Measurements from ENCODE around the gene NUP107.

The NUP107 gene

DNA sequence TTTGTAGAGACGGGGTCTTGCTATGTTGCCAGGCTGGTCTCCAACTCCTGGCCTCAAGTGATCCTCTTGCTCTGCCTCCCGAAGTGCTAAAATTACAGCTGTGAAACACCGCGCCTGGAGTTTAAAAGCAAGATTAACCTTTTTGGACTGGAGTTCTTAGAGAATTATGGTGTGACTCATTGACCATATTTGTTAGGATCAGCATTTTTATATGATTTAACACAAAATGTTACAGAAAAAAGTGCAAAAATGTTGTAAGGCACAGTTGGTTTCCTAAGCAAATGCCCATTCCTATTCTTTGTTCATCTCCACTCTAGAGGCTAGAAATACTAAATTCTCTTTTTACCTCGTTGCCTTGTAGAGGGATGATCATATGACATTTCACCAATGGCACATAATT is 86.8 kb downstream of the NUP107 start:
- H3K36me3 ChIP-seq (ENCODE audit: insufficient read depth, low read length): no peaks in the 10 kb centered on the region
- no peaks in the 10 kb centered on the region for H3K9me3 ChIP-seq (ENCODE audit: control insufficient read depth, insufficient read depth, low read length)
- H3K4me1 ChIP-seq (ENCODE audit: insufficient read depth, low read length): no peaks in the 10 kb centered on the region
- no peak overlapping the region for H3K9ac ChIP-seq (ENCODE audit: low read depth, low read length)

DNA sequence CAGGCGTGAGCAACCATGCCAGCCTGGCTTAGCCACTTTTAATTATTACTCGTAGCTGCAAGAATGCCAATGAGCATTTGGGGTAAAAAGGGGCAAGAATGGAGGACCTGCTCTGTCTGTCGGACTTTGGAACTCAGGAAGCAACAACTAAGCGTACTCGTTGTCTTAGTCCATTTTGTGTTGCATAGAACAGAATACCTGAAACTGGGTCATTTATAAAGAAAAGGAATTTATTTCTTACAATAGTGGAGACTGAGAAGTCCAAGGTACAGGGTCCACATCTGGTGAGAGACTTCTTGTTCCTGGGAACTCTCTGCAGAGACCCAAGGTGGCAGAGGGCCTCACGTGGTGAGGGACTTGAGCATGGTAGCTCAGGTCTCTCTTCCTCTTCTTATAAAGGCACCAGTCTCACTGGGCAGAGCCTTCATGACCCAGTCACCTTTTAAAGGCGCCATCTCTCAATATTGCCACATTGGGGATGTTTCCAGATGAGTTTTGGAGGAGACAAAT is 88.4 kb downstream of the NUP107 start:
- no peaks in the 10 kb centered on the region for H3K4me1 ChIP-seq (ENCODE audit: insufficient read depth, low read length)
- H3K9me3 ChIP-seq (ENCODE audit: control insufficient read depth, insufficient read depth, low read length): no peaks in the 10 kb centered on the region
- no peak overlapping the region for H3K9ac ChIP-seq (ENCODE audit: low read depth, low read length)
- no peaks in the 10 kb centered on the region for H3K36me3 ChIP-seq (ENCODE audit: insufficient read depth, low read length)

DNA sequence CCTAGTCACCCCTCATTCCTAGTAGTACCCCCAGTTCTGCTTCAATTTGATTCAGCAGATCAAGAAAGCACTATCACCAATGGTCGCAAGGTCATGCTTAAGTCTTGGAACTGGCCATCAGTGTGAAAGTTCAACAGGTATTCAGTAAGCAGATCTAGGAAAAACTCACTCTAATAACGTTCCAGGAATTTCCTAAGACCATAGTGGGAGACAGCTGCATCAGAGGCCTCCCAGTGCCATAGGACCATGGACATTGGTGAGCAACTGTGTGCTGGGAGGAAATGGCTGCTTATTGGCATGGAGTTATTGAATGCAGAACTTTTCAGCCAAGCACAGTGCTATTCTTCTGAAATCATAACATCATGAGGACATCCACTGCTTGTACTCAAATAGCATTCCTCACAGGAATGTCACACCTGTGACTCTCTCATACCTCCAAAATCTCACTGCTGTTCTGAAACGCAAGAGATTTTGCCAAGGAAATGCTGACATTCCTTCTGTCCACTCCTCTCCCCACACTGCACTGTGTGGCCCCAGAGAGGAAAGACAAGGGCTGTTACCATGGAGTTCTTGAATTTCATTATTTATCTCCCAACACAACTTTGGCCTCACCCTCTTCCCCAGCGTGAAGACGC is 90.3 kb downstream of the NUP107 start:
- no peaks in the 10 kb centered on the region for H3K4me1 ChIP-seq (ENCODE audit: insufficient read depth, low read length)
- H3K36me3 ChIP-seq (ENCODE audit: insufficient read depth, low read length): no peaks in the 10 kb centered on the region
- no peak overlapping the region for H3K9ac ChIP-seq (ENCODE audit: low read depth, low read length)
- no peaks in the 10 kb centered on the region for H3K9me3 ChIP-seq (ENCODE audit: control insufficient read depth, insufficient read depth, low read length)

DNA sequence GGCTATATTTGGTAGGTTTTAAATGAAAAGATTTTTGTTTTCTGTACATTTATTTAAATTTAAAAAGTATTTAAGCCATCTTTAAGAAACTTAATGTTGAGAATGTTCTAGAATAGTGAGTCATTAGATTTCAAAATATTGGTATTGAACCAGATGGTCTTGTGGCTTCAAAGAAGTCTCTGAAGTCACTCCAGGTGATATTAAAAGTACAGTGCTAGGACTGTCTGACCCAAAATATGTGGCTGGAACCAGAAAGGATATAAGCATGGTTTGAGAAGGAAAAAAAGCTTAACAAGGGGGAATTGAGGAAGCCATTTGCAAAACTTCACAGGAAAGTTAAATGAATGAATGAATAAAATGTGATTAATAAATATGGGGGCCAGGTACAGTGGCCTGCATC is 92.5 kb downstream of the NUP107 start:
- Histone ChIP-seq H3K4me1 (ENCODE audit: insufficient read depth, low read length) (no peaks in the 10 kb centered on the region), H3K9ac (ENCODE audit: low read depth, low read length) (no peak overlapping the region), H3K36me3 (ENCODE audit: insufficient read depth, low read length) (no peaks in the 10 kb centered on the region)

DNA sequence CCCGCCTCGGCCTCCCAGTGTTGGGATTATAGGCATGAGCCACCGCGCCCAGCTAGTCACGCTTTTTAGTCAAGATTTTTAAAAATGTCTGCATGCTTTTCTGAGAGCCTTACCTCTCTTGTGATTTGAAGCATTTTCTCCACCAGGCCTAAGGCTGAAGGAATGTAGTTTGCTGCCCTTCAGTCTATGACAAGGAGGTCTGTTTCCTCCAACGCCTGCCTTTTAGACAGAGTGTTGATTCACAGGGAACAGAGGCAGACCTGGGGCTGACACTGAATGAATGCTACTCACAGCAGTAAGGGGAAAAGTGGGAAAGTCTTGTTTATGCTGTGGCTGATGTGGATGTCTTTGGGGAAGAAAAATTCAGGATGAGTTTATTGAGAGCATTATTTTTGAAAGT is 94.0 kb downstream of the NUP107 start:
- no peaks in the 10 kb centered on the region for H3K4me1 ChIP-seq (ENCODE audit: insufficient read depth, low read length)
- H3K9me3 ChIP-seq (ENCODE audit: control insufficient read depth, insufficient read depth, low read length): no peaks in the 10 kb centered on the region
- H3K9ac ChIP-seq (ENCODE audit: low read depth, low read length): no peak overlapping the region
- H3K36me3 ChIP-seq (ENCODE audit: insufficient read depth, low read length): no peaks in the 10 kb centered on the region

More for the DNA sequence above, 92.5 kb downstream of the NUP107 start:
- no peaks in the 10 kb centered on the region for H3K9me3 ChIP-seq (ENCODE audit: control insufficient read depth, insufficient read depth, low read length)

DNA sequence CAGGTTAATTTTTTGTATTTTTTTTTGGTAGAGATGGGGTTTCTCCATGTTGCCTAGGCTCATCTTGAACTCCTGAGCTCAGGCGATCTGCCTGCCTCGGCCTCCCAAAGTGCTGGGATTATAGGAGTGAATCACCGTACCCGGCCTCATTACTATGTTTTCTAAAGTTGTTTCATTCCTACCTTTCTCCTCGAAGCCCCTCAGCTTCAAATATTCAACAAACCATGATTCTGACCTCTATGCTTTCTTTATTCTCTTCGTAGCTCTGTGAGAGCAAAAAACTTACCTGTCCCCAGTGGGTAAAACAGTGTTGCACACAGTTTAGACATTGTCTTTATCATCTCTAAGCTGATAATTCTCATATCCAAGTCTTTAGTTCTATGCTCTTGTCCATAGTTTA is 95.0 kb downstream of the NUP107 start:
- Histone ChIP-seq H3K9ac (ENCODE audit: low read depth, low read length) (no peak overlapping the region), H3K4me1 (ENCODE audit: insufficient read depth, low read length) (no peaks in the 10 kb centered on the region), H3K36me3 (ENCODE audit: insufficient read depth, low read length) (no peaks in the 10 kb centered on the region), H3K9me3 (ENCODE audit: control insufficient read depth, insufficient read depth, low read length) (no peaks in the 10 kb centered on the region)

DNA sequence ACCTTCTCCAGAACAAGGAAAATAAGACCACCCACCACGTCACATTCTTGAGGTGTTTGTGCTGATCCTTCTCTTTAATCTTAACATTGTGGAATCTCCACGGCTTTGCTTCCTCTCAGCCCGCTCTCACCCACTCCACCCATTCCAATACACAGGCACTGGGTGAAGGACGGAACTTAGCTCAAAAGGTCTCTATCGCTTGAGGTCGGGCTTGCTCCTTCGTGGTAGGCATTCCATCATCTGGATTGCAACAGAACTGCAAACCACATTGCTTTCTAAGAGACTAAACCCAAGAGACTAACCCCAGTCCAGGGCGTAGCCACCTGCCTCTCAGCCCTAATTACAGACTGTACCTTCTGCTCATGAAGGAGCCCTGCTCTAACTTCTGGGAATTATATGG is 97.2 kb downstream of the NUP107 start:
- Histone ChIP-seq H3K9me3 (ENCODE audit: control insufficient read depth, insufficient read depth, low read length) (no peaks in the 10 kb centered on the region), H3K4me1 (ENCODE audit: insufficient read depth, low read length) (peaks cover 5% of the 10 kb centered on the region), H3K9ac (ENCODE audit: low read depth, low read length) (no peak overlapping the region), H3K36me3 (ENCODE audit: insufficient read depth, low read length) (no peaks in the 10 kb centered on the region)

DNA sequence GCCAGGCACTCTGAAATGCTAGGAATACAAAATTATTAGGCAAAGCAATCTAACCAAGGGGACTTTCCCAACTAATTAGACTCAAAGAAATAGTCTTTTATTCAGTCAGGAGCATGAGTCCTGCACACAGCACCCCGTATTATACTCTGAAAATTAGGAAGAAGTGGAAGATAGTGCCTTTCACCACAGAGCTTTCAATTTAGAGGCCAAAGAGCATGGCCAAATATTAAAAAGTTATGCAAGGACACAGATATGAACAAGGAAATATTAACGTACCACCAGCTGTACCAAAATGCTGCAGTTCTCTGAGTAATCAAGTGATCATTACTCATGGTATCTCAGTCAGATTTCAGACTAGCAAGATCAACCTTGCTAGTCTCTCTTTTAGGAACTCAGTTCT is 98.6 kb downstream of the NUP107 start:
- no peaks in the 10 kb centered on the region for H3K9me3 ChIP-seq (ENCODE audit: control insufficient read depth, insufficient read depth, low read length)
- H3K36me3 ChIP-seq (ENCODE audit: insufficient read depth, low read length): no peaks in the 10 kb centered on the region
- H3K4me1 ChIP-seq (ENCODE audit: insufficient read depth, low read length): peaks cover 5% of the 10 kb centered on the region
- H3K9ac ChIP-seq (ENCODE audit: low read depth, low read length): no peak overlapping the region

DNA sequence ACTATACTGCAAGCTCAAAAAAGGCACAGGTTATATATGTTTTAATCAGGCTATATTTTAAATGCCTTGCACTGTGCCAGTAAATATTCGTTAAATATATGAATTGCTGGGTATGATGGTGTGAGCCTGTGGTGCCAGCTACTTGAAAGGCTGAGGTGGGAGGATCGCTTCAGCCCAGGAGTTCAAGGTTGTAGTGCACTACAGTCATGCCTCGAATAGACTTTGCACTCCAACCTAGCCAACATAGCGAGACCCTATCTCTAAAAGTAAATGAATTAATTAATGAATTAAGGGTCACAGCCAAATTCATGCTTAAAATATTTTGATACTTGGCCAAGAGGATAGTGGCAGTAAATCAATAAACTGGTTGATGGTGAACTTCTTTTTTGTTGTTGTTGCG is 99.0 kb downstream of the NUP107 start:
- no peaks in the 10 kb centered on the region for H3K9me3 ChIP-seq (ENCODE audit: control insufficient read depth, insufficient read depth, low read length)
- no peak overlapping the region for H3K9ac ChIP-seq (ENCODE audit: low read depth, low read length)
- H3K4me1 ChIP-seq (ENCODE audit: insufficient read depth, low read length): peaks cover 5% of the 10 kb centered on the region
- H3K36me3 ChIP-seq (ENCODE audit: insufficient read depth, low read length): no peaks in the 10 kb centered on the region

DNA sequence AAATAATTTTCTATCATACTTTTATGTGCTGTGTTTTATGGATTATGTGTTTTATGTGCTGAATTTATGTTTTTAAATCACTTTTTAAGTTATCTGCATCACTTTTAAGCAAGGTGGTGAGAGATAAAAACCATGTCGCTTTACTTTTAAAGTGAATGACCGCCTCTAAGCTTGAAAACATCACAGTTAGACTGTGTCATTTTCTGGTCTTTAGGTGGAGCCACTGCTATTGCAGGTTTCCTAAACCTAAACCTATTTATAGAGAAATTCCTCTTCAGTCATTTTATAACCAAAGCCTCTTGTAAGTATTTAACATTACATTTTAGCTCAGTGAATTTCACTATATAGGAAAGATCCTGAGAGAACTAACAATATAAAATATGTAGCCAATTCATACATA is 100.2 kb downstream of the NUP107 start:
- no peak overlapping the region; the same call in 1 of the 2 replicates for H3K9ac ChIP-seq (ENCODE audit: low read depth, low read length)
- peaks cover 5% of the 10 kb centered on the region for H3K4me1 ChIP-seq (ENCODE audit: insufficient read depth, low read length)
- H3K9me3 ChIP-seq (ENCODE audit: control insufficient read depth, insufficient read depth, low read length): no peaks in the 10 kb centered on the region
- H3K36me3 ChIP-seq (ENCODE audit: insufficient read depth, low read length): no peaks in the 10 kb centered on the region

DNA sequence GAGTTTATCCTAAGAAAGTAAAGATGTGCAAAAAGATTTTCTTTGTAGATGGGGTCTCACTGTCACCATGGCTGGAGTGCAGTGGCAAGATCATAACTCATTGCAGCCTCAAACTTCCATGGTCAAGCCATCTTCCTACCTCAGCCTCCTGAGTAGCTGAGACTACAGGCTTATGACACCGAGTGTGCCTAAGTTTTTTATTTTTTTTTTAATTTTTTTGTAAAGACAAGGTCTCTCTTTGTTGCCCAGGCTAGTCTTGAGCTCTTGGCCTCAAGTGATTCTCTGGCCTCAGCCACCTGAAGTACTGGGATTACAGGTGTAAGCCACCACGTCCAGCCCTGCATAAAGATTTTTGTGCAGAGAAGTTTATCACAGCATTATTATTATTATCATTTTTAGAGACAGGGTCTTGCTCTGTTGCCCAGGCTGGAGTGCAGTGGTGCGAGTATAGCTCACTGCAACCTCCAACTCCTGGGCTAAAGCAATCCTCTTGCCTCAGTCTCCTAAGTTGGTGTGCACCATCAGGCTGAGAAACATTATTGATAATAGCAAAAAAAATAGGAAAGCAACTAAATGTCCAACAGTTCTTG is 101.9 kb downstream of the NUP107 start:
- Histone ChIP-seq H3K9me3 (ENCODE audit: control insufficient read depth, insufficient read depth, low read length) (no peaks in the 10 kb centered on the region), H3K4me1 (ENCODE audit: insufficient read depth, low read length) (peaks cover 11% of the 10 kb centered on the region), H3K9ac (ENCODE audit: low read depth, low read length) (no peak overlapping the region), H3K36me3 (ENCODE audit: insufficient read depth, low read length) (no peaks in the 10 kb centered on the region)

DNA sequence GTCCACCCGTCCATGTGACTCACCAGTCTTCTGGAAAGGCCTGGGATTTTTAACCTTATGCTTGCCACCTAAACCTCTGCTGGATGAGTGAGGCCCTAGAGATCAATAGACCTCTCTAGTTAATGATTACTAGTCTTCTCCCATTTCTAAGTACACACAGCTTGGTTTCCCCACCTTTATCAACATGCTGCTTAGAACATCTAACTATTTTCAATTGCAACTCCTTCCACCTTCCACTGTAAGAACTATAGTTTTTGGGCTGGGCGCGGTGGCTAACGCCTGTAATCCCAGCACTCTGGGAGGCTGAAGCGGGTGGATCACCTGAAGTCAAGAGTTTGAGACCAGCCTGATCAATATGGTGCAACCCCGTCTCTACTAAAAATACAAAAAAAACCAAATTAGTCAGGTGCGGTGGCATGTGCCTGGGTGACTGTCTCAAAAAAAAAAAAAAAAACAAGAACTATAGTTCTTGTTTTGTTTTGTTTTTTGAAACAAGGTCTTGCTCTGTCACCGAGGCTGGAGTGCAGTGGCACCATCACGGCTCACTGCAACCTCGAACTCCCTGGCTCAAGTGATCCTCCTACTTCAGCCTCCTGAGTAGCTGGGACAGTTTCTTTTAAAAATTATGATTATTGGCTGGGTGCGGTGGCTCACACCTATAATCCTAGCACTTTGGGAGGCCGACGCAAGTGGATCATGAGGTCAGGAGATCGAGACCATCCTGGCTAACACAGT is 102.5 kb downstream of the NUP107 start:
- H3K9me3 ChIP-seq (ENCODE audit: control insufficient read depth, insufficient read depth, low read length): no peaks in the 10 kb centered on the region
- H3K9ac ChIP-seq (ENCODE audit: low read depth, low read length): no peak overlapping the region
- no peaks in the 10 kb centered on the region for H3K36me3 ChIP-seq (ENCODE audit: insufficient read depth, low read length)
- H3K4me1 ChIP-seq (ENCODE audit: insufficient read depth, low read length): peaks cover 11% of the 10 kb centered on the region

DNA sequence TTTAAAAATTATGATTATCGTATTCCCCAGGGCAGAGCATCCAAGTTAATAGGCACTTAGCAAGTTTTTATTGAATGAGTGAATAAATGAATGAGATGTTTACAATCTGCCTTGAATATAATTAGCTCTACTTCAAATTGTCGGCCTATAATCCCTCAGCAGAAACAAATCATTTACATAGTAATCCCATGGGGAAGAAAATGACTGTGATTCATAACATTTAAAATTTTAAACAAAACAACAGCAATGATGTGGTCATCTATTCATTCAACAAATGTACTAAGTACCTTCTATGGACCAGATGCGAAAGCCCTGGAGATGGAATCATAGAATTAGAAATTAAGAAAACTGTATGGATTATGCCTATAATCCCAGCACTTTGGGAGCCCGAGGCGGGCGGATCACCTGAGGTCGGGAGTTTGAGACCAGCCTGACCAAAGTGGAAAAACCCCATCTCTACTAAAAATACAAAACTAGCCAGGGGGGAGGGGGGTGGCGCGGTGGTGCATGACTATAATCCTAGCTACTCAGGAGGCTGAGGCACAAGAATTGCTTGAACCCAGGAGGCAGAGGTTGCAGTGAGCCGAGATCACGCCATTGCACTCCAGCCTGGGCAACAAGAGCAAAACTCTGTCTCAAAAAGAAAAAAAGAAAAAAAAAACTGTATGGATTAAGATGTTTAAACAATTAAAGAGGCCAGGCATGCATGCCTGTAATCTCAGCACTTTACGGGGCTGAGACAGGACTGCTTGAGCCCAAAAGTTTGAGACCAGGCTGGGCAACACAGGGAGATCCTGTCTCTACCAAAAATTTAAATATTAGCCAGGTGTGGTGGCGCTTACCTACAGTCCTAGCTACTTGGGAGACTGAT is 103.5 kb downstream of the NUP107 start:
- H3K9ac ChIP-seq (ENCODE audit: low read depth, low read length): no peak overlapping the region
- H3K4me1 ChIP-seq (ENCODE audit: insufficient read depth, low read length): peaks cover 11% of the 10 kb centered on the region
- no peaks in the 10 kb centered on the region for H3K9me3 ChIP-seq (ENCODE audit: control insufficient read depth, insufficient read depth, low read length)
- no peaks in the 10 kb centered on the region for H3K36me3 ChIP-seq (ENCODE audit: insufficient read depth, low read length)

DNA sequence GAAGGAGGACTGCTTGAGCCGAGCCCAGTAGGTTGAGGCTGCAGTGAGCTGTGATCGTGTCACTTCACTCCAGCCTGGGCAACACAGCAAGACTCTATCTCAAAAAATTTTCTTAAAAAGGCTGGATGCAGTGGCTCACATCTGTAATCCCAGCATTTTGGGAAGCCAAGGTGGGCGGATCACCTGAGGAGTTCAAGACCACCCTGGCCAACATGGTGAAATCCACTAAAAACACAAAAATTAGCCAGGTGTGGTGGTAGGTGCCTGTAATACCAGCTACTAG is 104.1 kb downstream of the NUP107 start:
- H3K9ac ChIP-seq (ENCODE audit: low read depth, low read length): no peak overlapping the region
- no peaks in the 10 kb centered on the region for H3K36me3 ChIP-seq (ENCODE audit: insufficient read depth, low read length)
- H3K9me3 ChIP-seq (ENCODE audit: control insufficient read depth, insufficient read depth, low read length): no peaks in the 10 kb centered on the region
- peaks cover 11% of the 10 kb centered on the region for H3K4me1 ChIP-seq (ENCODE audit: insufficient read depth, low read length)
